Measurements from ENCODE around the gene MOBP. TPM values are rescaled to one million over a fixed set of nuclear protein-coding genes. Genes with fewer than 3 reads are reported as not detected.

The MOBP gene
- total and polyA plus RNA-seq, 2 of the 4 experiments (the other 2 are of a cell fraction), result not detected

- WGBS, 2 experiments (ENCODE audit: extremely low coverage in 2 of 2, insufficient read length in 1 of 2), result no CpG with 5 or more reads among the region's 1 CpG
- BruUV-seq (replicated peaks), result no TSS peak
These were observed 1.8 kb downstream of the MOBP start for GRCh38 chr3:39469258-39469657.

More at GRCh38 chr3:39469258-39469657, 1.8 kb downstream of the MOBP start:
- no peak overlapping the region for H2BK15ac ChIP-seq (ENCODE audit: low read depth, low read length)
- no peak overlapping the region for H2BK5ac ChIP-seq (ENCODE audit: low read depth, low read length, poor library complexity, severe bottlenecking)
- H3K9ac ChIP-seq (ENCODE audit: low read depth, low read length), result no peak overlapping the region
- H2AK5ac ChIP-seq (ENCODE audit: low read depth, low read length), result no peak overlapping the region
- ChIA-PET POLR2A (ENCODE audit: unreplicated experiment) (no interaction called here), CTCF (no interaction called here)
- no peaks in the 10 kb centered on the region for H3K4me1 ChIP-seq (ENCODE audit: control insufficient read depth, insufficient read depth, low read length)
- no peak for DNase-seq
- no peak overlapping the region for H4K5ac ChIP-seq (ENCODE audit: low read depth, low read length)
- H2AFZ ChIP-seq (replicated peaks; ENCODE audit: low read length, poor library complexity), result no peak overlapping the region
- no peaks in the 10 kb centered on the region for H3K9me1 ChIP-seq (ENCODE audit: insufficient read depth, low read length)
- no peak overlapping the region for H3K18ac ChIP-seq (ENCODE audit: low read depth, low read length)
- H2AK9ac ChIP-seq (replicated peaks; ENCODE audit: low read depth, low read length, poor library complexity), result no peak overlapping the region
- intact Hi-C loops (cut with micrococcal nuclease) (no loop called here), in situ Hi-C loops (cut with MboI; ENCODE audit: low sequenced_read_pairs) (no loop called here), dilution Hi-C loops (cut with HindIII; ENCODE audit: low sequenced_read_pairs, unreplicated experiment) (no loop called here)
- H3K27ac ChIP-seq (ENCODE audit: insufficient read depth, low read length), result no peak overlapping the region
- H4K20me1 ChIP-seq (ENCODE audit: insufficient read depth, low read length), result no peaks in the 10 kb centered on the region
- H3K27me3 ChIP-seq (ENCODE audit: control insufficient read depth, insufficient read depth, low read length), result no peaks in the 10 kb centered on the region
- no peak overlapping the region for H4K91ac ChIP-seq (ENCODE audit: insufficient read depth, low read depth, low read length)
- H3K79me1 ChIP-seq (ENCODE audit: low read depth in 1 of 2, low read length in 2 of 2), result no peaks in the 10 kb centered on the region
- TF ChIP-seq, protein P1, sequence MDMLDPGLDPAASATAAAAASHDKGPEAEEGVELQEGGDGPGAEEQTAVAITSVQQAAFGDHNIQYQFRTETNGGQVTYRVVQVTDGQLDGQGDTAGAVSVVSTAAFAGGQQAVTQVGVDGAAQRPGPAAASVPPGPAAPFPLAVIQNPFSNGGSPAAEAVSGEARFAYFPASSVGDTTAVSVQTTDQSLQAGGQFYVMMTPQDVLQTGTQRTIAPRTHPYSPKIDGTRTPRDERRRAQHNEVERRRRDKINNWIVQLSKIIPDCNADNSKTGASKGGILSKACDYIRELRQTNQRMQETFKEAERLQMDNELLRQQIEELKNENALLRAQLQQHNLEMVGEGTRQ (IDR thresholded peaks at IDR 0.05; ENCODE audit: low read depth, low read length), result no peak
- TF ChIP-seq RFX5 (IDR thresholded peaks at IDR 0.05; ENCODE audit: low read depth, low read length) (no peak), FOS (IDR thresholded peaks at IDR 0.05; ENCODE audit: low read depth, low read length) (no peak), POLR2A (IDR thresholded peaks at IDR 0.05; ENCODE audit: low read depth, low read length) (no peak), CEBPB (IDR thresholded peaks at IDR 0.05; ENCODE audit: low read depth, low read length) (no peak), MXI1 (IDR thresholded peaks at IDR 0.05; ENCODE audit: borderline replicate concordance, low read depth, low read length) (no peak), MAZ (IDR thresholded peaks at IDR 0.05; ENCODE audit: borderline replicate concordance, low read depth, low read length) (no peak), RCOR1 (IDR thresholded peaks at IDR 0.05; ENCODE audit: insufficient replicate concordance, low read length) (no peak), MAFK (IDR thresholded peaks at IDR 0.05; ENCODE audit: low read depth, low read length) (no peak), CTCF (conservative IDR thresholded peaks at IDR 0.05; ENCODE audit: low read depth, low read length) (no peak), NFE2L2 (IDR thresholded peaks at IDR 0.05; ENCODE audit: low read depth, low read length) (no peak), BHLHE40 (IDR thresholded peaks at IDR 0.05; ENCODE audit: low read depth, low read length) (no peak), CHD1 (IDR thresholded peaks at IDR 0.05; ENCODE audit: low read depth, low read length) (no peak), SMC3 (IDR thresholded peaks at IDR 0.05; ENCODE audit: low read depth, low read length) (no peak), ELK1 (IDR thresholded peaks at IDR 0.05; ENCODE audit: borderline replicate concordance, low read depth, low read length) (no peak)
- ATAC-seq (ENCODE audit: low read depth), result no peak
- no peak overlapping the region for H3K56ac ChIP-seq (ENCODE audit: extremely low read depth, insufficient read depth, low read length)
- H3K4me3 ChIP-seq (ENCODE audit: insufficient read depth, low read depth, low read length), result no peak overlapping the region
- no peak overlapping the region for H3K14ac ChIP-seq (replicated peaks; ENCODE audit: low read depth, low read length)
- no peak overlapping the region for H2BK20ac ChIP-seq (ENCODE audit: low read depth, low read length)
- no peaks in the 10 kb centered on the region for H3K9me3 ChIP-seq (ENCODE audit: control insufficient read depth, insufficient read depth, low read length)
- no peak overlapping the region for H3K23ac ChIP-seq (ENCODE audit: low read depth, low read length)
- no peak overlapping the region for H2BK120ac ChIP-seq (ENCODE audit: low read depth, low read length)
- no peak overlapping the region for H3K4me2 ChIP-seq (ENCODE audit: low read depth, low read length)
- H3K4ac ChIP-seq (ENCODE audit: low read depth, low read length), result no peak overlapping the region
- no peak overlapping the region for H4K8ac ChIP-seq (ENCODE audit: low read depth in 2 of 2, low read length in 2 of 2)
- H3K36me3 ChIP-seq (ENCODE audit: control insufficient read depth, insufficient read depth, low read length), result no peaks in the 10 kb centered on the region
